Measurements from ENCODE around the gene MYLK2.
A peak's percentile ranks its signal among the peaks of the same experiment; 100 is the strongest.
"Not testable (repeated sequence)": the region's sequence is repeated elsewhere in the genome, so short reads cannot be mapped to it uniquely, and the experiment has no call there.

MYLK2 gene

DNA sequence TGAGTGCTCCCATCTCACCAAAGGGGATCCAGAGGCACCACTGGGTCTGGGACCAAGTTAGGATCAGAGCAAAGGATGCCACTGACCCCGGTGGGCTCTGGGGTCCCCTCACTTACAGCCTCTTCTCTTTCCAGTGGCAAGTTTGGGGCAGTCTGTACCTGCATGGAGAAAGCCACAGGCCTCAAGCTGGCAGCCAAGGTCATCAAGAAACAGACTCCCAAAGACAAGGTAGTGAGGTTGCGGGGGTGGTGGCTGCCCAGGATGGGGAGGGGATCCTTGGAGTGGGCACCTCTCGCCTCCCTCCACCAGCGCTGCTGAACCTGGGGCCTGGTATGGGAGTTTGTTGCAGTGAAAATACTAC is 4.9 kb downstream of the MYLK2 start:
- TF ChIP-seq, protein P1, sequence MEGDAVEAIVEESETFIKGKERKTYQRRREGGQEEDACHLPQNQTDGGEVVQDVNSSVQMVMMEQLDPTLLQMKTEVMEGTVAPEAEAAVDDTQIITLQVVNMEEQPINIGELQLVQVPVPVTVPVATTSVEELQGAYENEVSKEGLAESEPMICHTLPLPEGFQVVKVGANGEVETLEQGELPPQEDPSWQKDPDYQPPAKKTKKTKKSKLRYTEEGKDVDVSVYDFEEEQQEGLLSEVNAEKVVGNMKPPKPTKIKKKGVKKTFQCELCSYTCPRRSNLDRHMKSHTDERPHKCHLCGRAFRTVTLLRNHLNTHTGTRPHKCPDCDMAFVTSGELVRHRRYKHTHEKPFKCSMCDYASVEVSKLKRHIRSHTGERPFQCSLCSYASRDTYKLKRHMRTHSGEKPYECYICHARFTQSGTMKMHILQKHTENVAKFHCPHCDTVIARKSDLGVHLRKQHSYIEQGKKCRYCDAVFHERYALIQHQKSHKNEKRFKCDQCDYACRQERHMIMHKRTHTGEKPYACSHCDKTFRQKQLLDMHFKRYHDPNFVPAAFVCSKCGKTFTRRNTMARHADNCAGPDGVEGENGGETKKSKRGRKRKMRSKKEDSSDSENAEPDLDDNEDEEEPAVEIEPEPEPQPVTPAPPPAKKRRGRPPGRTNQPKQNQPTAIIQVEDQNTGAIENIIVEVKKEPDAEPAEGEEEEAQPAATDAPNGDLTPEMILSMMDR (IDR thresholded peaks at IDR 0.05; ENCODE audit: unreplicated experiment in 3 of 3), result no peak
- H3K27ac Mint-ChIP-seq, result no peak overlapping the region

DNA sequence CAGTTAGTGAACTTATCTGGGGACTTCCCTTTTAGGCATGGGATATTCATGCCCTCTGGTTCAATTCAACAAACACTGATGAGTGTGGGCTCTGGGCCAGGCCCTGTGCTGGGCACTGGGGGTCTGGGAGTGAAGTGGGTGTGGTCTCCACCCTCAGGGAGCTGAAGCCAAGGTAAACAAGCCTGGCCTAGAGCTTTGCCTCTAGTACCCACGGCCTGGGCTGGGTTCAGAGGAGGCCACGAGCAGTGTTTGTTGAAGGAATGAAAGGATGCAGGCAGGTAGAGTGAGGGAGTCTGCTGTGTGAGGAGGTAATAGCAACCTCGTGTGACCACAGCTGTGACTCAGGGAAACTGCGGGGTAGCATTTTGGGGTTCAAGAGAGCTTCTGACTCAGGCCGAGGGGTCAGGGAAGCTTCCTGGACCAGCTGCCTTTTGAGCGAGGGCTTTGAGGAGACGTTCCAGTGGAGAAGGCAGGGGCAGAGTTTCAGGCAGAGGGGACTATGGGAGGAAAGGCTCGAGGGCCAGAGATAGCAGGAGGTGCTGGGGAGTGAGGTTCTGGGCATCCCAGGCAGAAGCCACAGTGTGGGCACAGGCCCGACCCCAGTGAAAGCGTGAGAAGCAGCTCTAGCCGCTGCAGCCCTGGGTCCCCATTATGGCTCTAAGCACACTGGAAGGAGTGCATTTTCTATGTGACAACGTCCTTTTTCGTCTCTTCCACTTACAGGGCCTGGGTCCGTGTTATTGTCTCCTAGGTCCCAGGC is 5.6 kb downstream of the MYLK2 start:
- no peak overlapping the region for H3K4me3 Mint-ChIP-seq
- H3K9me3 Mint-ChIP-seq, result no peaks in the 10 kb centered on the region
- no peaks in the 10 kb centered on the region for H3K27me3 Mint-ChIP-seq (ENCODE audit: low read depth)
- H3K36me3 Mint-ChIP-seq (ENCODE audit: low read depth), result no peaks in the 10 kb centered on the region
- peaks cover 33% of the 10 kb centered on the region for H3K4me1 Mint-ChIP-seq
- TF ChIP-seq, protein P1 (IDR thresholded peaks at IDR 0.05; ENCODE audit: unreplicated experiment in 3 of 3), result no peak
- H3K27ac Mint-ChIP-seq, result no peak overlapping the region

More for the DNA sequence above, 4.9 kb downstream of the MYLK2 start:
- Mint-ChIP-seq H3K4me3 (peak overlapping the region in 1 of 3 experiments; percentile 43), H3K9me3 (no peaks in the 10 kb centered on the region), H3K36me3 (ENCODE audit: low read depth) (no peaks in the 10 kb centered on the region), H3K4me1 (peaks cover 36% of the 10 kb centered on the region), H3K27me3 (ENCODE audit: low read depth) (no peaks in the 10 kb centered on the region)

DNA sequence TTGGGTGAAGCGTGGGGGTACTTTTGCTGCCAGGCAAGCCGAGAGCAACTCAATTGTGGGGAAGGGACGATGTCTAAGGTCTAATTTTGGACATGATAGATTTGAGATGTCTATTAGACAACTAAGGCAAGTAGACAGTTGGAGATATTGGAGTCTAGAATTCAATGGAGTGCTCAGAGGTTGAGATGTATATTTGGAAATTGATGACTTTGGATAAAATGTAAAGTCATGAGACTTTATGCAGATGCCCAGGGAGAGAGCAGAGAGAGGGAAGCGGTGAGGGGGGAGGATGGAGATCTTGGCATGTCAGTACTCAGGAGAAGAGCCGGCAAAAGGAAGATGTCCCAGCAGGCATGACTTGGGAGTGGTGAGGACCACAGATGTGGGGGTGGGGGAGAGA is 6.9 kb downstream of the MYLK2 start:
- H3K36me3 Mint-ChIP-seq (ENCODE audit: low read depth), result no peaks in the 10 kb centered on the region
- TF ChIP-seq, protein P1 (IDR thresholded peaks at IDR 0.05; ENCODE audit: unreplicated experiment in 3 of 3), result no peak
- no peak overlapping the region for H3K27ac Mint-ChIP-seq
- H3K9me3 Mint-ChIP-seq, result no peaks in the 10 kb centered on the region
- H3K4me1 Mint-ChIP-seq, result peaks cover 26% of the 10 kb centered on the region
- H3K27me3 Mint-ChIP-seq (ENCODE audit: low read depth), result no peaks in the 10 kb centered on the region
- H3K4me3 Mint-ChIP-seq, result no peak overlapping the region

DNA sequence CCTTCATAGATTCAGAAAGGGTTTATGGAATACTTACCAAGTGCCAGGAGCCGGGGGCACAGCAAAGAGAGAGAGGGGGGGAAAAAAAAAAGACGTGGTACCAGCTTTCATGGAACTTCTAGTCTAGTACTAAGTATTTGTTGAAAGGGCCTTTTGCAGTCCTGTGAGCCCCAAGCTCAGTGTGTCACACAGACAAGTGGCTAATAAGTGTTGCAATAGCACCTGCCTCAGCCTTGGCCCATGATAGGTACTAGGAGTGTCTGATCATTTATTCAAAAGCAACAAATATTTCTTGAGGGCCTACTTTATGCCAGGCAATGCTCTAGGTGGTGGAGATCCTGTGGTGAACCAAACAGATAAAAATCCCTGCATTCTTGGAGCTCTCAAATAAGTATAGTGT is 7.9 kb downstream of the MYLK2 start:
- Mint-ChIP-seq H3K4me3 (no peak overlapping the region), H3K27me3 (ENCODE audit: low read depth) (no peaks in the 10 kb centered on the region), H3K4me1 (peaks cover 20% of the 10 kb centered on the region), H3K9me3 (no peaks in the 10 kb centered on the region), H3K36me3 (ENCODE audit: low read depth) (no peaks in the 10 kb centered on the region), H3K27ac (no peak overlapping the region)
- TF ChIP-seq, protein P1 (IDR thresholded peaks at IDR 0.05; ENCODE audit: unreplicated experiment in 3 of 3), result no peak

DNA sequence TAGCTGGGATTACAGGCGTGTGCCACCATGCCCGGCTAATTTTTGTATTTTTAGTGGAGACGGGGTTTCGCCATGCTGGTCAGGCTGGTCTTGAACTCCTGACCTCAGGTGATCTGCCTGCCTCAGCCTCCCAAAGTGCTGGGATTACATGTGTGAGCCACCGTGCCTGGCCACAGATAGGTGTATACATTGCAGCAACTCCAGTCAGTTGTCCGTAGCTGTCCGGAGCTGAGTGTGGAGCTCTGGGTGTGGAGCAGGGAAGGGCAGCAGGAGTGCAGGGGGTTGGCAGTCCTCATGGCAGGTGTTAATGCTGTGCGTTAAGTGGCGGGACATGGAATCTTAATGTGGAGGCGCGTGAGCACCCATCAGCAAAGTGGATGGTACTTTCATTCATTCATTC is 8.9 kb downstream of the MYLK2 start:
- H3K4me3 Mint-ChIP-seq; H3K27me3 Mint-ChIP-seq (ENCODE audit: low read depth); H3K36me3 Mint-ChIP-seq (ENCODE audit: low read depth); H3K9me3 Mint-ChIP-seq: not testable (repeated sequence)
- peak overlapping the region in 1 of 3 experiments; percentile 40 for H3K27ac Mint-ChIP-seq
- H3K4me1 Mint-ChIP-seq, result peaks cover 12% of the 10 kb centered on the region

DNA sequence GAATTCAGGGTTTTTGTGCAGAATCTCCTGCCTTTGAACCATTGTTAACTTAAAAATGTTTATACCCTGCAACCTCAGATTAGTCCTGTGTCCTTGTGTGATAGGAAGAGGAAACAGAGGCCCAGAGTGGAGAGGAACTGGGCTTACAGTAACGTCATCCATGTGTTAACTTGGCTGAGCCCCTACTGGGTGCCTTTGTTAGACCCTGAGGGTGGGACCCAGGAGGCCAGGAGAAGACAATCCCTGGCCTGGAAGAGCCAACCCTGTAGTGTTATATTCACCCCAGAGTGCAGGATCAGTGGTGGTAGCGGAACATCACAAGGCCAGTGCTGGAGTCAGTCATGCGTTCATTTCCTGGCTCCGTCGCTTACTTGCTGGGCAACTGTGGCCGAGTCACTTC is 10.6 kb downstream of the MYLK2 start:
- H3K9me3 Mint-ChIP-seq, result no peaks in the 10 kb centered on the region
- H3K4me1 Mint-ChIP-seq, result peaks cover 18% of the 10 kb centered on the region
- H3K27ac Mint-ChIP-seq, result peak overlapping the region in 2 of 3 experiments; percentile 73 to 78
- no peak overlapping the region for H3K4me3 Mint-ChIP-seq
- no peaks in the 10 kb centered on the region for H3K36me3 Mint-ChIP-seq (ENCODE audit: low read depth)
- H3K27me3 Mint-ChIP-seq (ENCODE audit: low read depth), result no peaks in the 10 kb centered on the region
- TF ChIP-seq, protein P1 (IDR thresholded peaks at IDR 0.05; ENCODE audit: unreplicated experiment in 3 of 3), result no peak

All from nephron (organoid).